T-cell (primary cell): ENCODE data around the gene EDA2R. TPM values are rescaled to one million over a fixed set of nuclear protein-coding genes. Genes with fewer than 3 reads are reported as not detected.
A peak's percentile ranks its signal among the peaks of the same experiment; 100 is the strongest.

Experiments
- ATAC-seq, 4 experiments: fragments of 200-7000 bp in 3 of 4; fragments of 150-1000 bp in 1 of 4; cut with Tn5 transposase; replicated peaks in 1 of 4; 1 replicate in 3 of 4; 2 replicates in 1 of 4; pipeline ENCODE4 v1.10.0; 2021; ENCODE audit warnings: moderate library complexity in 3 of 4, mild to moderate bottlenecking in 2 of 4, moderate number of reproducible peaks in 1 of 4
- CTCF ChIA-PET, 2 donors: fragments of 300-600 bp; sonication (Branson Sonifier 250); formaldehyde crosslinking; loops; one replicate each; lab custom pipeline; 2022; ENCODE audit warnings: antibody characterized with exemption in 2 of 2; lab: Charles Lee
- POLR2A ChIA-PET, 2 donors: fragments of 300-600 bp; sonication (Branson Sonifier 250); formaldehyde crosslinking; loops; one replicate each; lab custom pipeline; 2022; ENCODE audit warnings: antibody characterized with exemption in 2 of 2; lab: Charles Lee
- DNase-seq, 35 experiments: peaks; one replicate each; pipeline versions ENCODE4 v3.0.0 to v3.0.0-alpha.2; 2013 to 2023
- H3K27ac ChIP-seq: one replicate; pipeline ENCODE4 v1.5.1; 2013; ENCODE audit warnings: low read length
- H3K27me3 ChIP-seq, 2 experiments: replicated peaks in 1 of 2; 1 replicate in 1 of 2; 2 replicates in 1 of 2; pipeline versions ENCODE4 v1.6.1 to v1.7.0; 2013; ENCODE audit warnings: low read length in 1 of 2, mixed read lengths in 1 of 2; ENCODE audit not compliant: control insufficient read depth in 2 of 2, insufficient read depth in 2 of 2; ENCODE audit errors: extremely low read depth in 1 of 2
- H3K36me3 ChIP-seq, 2 donors: 1 replicate in 1 of 2; 2 replicates in 1 of 2; pipeline versions ENCODE4 v1.6.1 to v1.7.0; 2013; ENCODE audit warnings: low read length in 1 of 2; ENCODE audit not compliant: control insufficient read depth in 2 of 2, insufficient read depth in 1 of 2; ENCODE audit errors: extremely low read depth in 1 of 2
- H3K4me1 ChIP-seq, 2 experiments: 1 replicate in 1 of 2; 2 replicates in 1 of 2; pipeline versions ENCODE4 v1.6.1 to v1.7.0; 2013; ENCODE audit warnings: low read length in 2 of 2, mixed read lengths in 1 of 2; ENCODE audit not compliant: insufficient read depth in 2 of 2, control insufficient read depth in 1 of 2; ENCODE audit errors: extremely low read depth in 1 of 2
- H3K4me3 ChIP-seq, 2 donors: 1 replicate in 1 of 2; 2 replicates in 1 of 2; pipeline versions ENCODE4 v1.5.1 to v1.7.0; 2013; ENCODE audit warnings: mild to moderate bottlenecking in 2 of 2, low read length in 1 of 2, moderate library complexity in 1 of 2; ENCODE audit not compliant: control insufficient read depth in 1 of 2; ENCODE audit errors: extremely low read depth in 1 of 2
- H3K9me3 ChIP-seq: 2 replicates; pipeline ENCODE4 v1.7.0; 2013
- H3K27ac Mint-ChIP-seq, 2 donors: one replicate each; pipeline ENCODE4 v1.8.0; 2020 to 2021; ENCODE audit warnings: mild to moderate bottlenecking in 2 of 2, mixed read lengths in 2 of 2
- H3K27me3 Mint-ChIP-seq, 2 donors: one replicate each; pipeline ENCODE4 v1.8.0; 2021 to 2022; ENCODE audit warnings: mixed read lengths in 2 of 2
- H3K36me3 Mint-ChIP-seq: one replicate; pipeline ENCODE4 v1.8.0; 2021; ENCODE audit warnings: mixed read lengths
- H3K4me1 Mint-ChIP-seq, 3 donors: one replicate each; pipeline ENCODE4 v1.8.0; 2020 to 2022; ENCODE audit warnings: mixed read lengths in 3 of 3, mild to moderate bottlenecking in 1 of 3
- H3K4me3 Mint-ChIP-seq, 3 donors: one replicate each; pipeline ENCODE4 v1.8.0; 2020 to 2022; ENCODE audit warnings: mild to moderate bottlenecking in 3 of 3, mixed read lengths in 3 of 3, moderate library complexity in 3 of 3
- H3K9me3 Mint-ChIP-seq, 3 donors: one replicate each; pipeline ENCODE4 v1.8.0; 2020 to 2022; ENCODE audit warnings: mixed read lengths in 3 of 3
- WGBS: methylation state at CpG from one replicate; pipeline ENCODE4 v1.1.5; 2013; ENCODE audit warnings: missing lambda C conversion rate; ENCODE audit not compliant: insufficient coverage; 5-methylcytosine and 5-hydroxymethylcytosine counted together
- total RNA-seq, 35 experiments: library from RNA in 6 of 35; stranded (reverse) in 6 of 35; fragments of 120-200 nt in 1 of 35; gene quantifications; one replicate each; pipeline versions ENCODE4 v1.2.1 to v1.2.4 and lab custom pipeline; 2013 to 2026

The EDA2R gene, protein sequence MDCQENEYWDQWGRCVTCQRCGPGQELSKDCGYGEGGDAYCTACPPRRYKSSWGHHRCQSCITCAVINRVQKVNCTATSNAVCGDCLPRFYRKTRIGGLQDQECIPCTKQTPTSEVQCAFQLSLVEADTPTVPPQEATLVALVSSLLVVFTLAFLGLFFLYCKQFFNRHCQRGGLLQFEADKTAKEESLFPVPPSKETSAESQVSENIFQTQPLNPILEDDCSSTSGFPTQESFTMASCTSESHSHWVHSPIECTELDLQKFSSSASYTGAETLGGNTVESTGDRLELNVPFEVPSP
- total RNA-seq: under 1 TPM; 0.25 to 0.99 (median 0.66) TPM
- total RNA-seq (2013): 0.13 TPM
- 0 to 1.5 (median 0.37) reads per million in 29 experiments for total RNA-seq (lab: John Stamatoyannopoulos, UW)

DNA sequence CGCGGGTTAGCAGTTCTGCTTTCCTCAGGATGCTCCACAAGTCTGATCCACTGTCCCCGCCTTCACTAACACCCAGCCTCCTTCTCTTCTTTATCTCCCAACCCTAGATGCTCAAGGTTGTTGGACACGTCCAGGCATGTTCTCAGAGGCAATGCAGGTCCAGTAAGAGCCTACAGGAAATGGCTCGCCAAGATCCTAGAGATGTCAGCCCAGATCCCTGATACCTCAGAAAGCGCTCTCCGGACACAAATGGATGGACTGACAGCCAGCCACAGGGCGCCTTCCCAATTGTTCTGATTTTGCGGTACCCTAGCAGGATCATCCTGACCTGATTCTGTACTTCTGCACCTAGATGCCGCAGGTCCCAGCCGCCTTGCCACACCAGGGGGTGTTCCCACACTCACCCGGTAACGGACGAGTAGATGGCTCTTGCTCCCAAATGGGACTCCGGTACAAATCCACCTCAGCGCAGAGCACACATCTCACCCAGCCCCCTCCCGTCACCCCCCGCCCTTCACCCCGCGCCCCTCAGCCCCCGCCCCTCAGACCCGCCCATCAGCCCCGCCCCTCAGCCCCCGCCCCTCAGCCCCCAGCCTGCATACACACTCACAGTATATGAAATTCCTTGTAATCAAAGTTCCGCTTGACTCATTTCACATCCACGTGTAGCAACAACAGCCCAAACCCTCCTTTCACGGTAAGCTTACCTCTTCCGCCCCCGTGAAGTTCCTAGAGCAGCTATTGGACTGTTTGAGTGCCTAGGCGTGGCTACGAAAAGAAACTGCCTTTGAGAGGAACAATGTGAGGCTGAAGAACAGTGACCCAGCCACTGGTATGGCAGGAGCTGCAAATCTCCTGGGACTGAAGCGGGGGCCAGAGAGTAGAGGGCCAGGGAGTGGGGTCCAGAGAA is at the start of gene EDA2R:
TSS of gene EDA2R (minus strand) at position 488 of the 910 bp plus-strand sequence. CDS start 23,058 bp downstream, outside the sequence.
- ATAC-seq (peak; percentile 63 to 84 (median 80)), DNase-seq (peak in 10 of 35 experiments; percentile 1 to 28 (median 6))
- H3K36me3 Mint-ChIP-seq: no peaks in the 10 kb centered on the region
- H3K9me3 ChIP-seq: no peaks in the 10 kb centered on the region
- peak within 1 kb of the TSS in 1 of 2 donors; percentile 31 for H3K27ac Mint-ChIP-seq
- 12% methylated on average over 10 of the region's 32 CpGs for WGBS
- H3K4me3 Mint-ChIP-seq: peak within 1 kb of the TSS; percentile 60 to 70 (median 63)
- H3K4me1 Mint-ChIP-seq: peaks cover 7 to 14% (median 7%) of the 10 kb centered on the region in 3 donors
- H3K4me3 ChIP-seq: peak within 1 kb of the TSS in 1 of 2 donors; percentile 15
- ChIA-PET POLR2A (no interaction called here), CTCF (no interaction called here)
- H3K4me1 ChIP-seq: peaks cover 0 to 6% of the 10 kb centered on the region in 2 experiments
- no peaks in the 10 kb centered on the region for H3K9me3 Mint-ChIP-seq
- H3K27ac ChIP-seq: no peak within 1 kb of the TSS
- H3K27me3 Mint-ChIP-seq: peaks cover 0 to 21% of the 10 kb centered on the region in 2 donors
- H3K27me3 ChIP-seq: peaks cover 0 to 5% of the 10 kb centered on the region in 2 experiments
- H3K36me3 ChIP-seq: no peaks in the 10 kb centered on the region

DNA sequence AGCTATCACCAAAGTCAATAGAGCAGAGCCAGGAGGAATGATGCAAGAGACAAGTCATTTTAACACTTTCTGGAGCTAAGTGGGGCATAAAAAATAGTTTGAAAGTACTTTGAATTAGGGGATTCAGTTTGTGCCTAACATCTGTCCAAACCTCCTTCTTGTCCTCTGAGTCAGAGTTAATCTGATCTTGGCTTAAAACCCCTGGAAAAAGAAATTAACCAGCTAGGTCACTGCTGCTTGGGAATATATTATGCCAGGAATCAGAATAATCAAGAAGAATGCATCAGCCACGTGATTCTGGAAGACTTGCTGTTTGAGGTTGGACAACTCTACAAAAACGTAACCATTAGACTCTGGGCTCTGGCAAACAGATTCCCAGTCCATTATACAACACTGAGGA is 45.3 kb upstream of the EDA2R start:
- Mint-ChIP-seq H3K27ac (no peak overlapping the region), H3K9me3 (no peaks in the 10 kb centered on the region), H3K27me3 (peaks cover 2 to 8% of the 10 kb centered on the region in 2 donors), H3K4me3 (no peak overlapping the region), H3K4me1 (no peaks in the 10 kb centered on the region), H3K36me3 (no peaks in the 10 kb centered on the region)
- Histone ChIP-seq H3K9me3 (no peaks in the 10 kb centered on the region), H3K4me3 (no peak overlapping the region), H3K36me3 (no peaks in the 10 kb centered on the region), H3K27me3 (no peaks in the 10 kb centered on the region), H3K4me1 (no peaks in the 10 kb centered on the region), H3K27ac (no peak overlapping the region)
- CTCF ChIA-PET: no interaction called here
- no peak for ATAC-seq
- WGBS: no CpG with 5 or more reads among the region's 2 CpGs
- no peak for DNase-seq
- POLR2A ChIA-PET: no interaction called here

DNA sequence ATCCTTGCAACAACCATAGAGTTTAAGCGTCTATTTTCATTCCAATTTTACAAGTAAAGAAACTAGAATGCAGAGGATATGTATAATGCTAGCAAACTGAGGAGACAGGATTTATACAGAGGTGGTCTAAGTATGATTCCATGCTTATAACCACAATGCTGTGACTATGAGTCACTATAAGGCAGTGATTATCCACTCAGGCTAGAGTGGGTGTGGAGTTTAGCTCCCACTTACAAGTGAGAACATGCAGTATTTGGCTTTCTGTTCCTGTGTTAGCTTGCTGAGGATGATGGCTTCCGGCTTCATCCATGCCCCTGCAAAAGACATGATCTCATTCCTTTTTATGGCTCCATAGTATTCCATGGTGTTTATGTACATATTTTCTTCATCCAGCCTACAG is 41.6 kb upstream of the EDA2R start:
- Mint-ChIP-seq H3K27ac (no peak overlapping the region), H3K9me3 (no peaks in the 10 kb centered on the region), H3K36me3 (no peaks in the 10 kb centered on the region), H3K27me3 (peaks cover 2 to 17% of the 10 kb centered on the region in 2 donors), H3K4me3 (no peak overlapping the region), H3K4me1 (no peaks in the 10 kb centered on the region)
- H3K27ac ChIP-seq: no peak overlapping the region
- no peaks in the 10 kb centered on the region for H3K9me3 ChIP-seq
- no peak overlapping the region for H3K4me3 ChIP-seq
- ChIA-PET CTCF (no interaction called here), POLR2A (no interaction called here)
- ATAC-seq: no peak
- no peaks in the 10 kb centered on the region for H3K4me1 ChIP-seq
- WGBS: no CpG with 5 or more reads among the region's 2 CpGs
- no peaks in the 10 kb centered on the region for H3K27me3 ChIP-seq
- no peaks in the 10 kb centered on the region for H3K36me3 ChIP-seq
- no peak for DNase-seq

DNA sequence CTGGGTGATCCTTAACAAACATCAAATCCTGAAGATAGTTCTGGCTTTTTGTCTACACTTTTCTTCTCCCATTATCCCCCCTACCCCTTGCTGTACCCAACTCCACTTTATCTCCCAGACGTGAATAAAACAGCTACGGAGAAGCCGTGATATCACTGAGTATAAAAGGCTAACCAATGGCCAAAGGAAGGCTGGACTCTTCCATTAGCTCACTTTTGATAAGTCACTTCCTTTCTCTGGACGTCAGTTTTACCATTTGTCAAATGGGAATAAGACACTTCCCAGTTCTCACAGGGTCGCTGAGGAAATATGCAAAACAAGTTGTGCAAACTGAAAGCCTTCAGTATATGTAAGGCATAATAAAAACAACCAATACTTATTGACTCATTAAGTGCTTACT is 38.6 kb upstream of the EDA2R start:
- CTCF ChIA-PET: no interaction called here
- H3K4me1 Mint-ChIP-seq: no peaks in the 10 kb centered on the region
- Histone ChIP-seq H3K36me3 (no peaks in the 10 kb centered on the region), H3K4me3 (no peak overlapping the region), H3K4me1 (no peaks in the 10 kb centered on the region), H3K27me3 (no peaks in the 10 kb centered on the region), H3K9me3 (no peaks in the 10 kb centered on the region), H3K27ac (no peak overlapping the region)
- H3K27ac Mint-ChIP-seq: no peak overlapping the region
- ATAC-seq (no peak), DNase-seq (no peak)
- no peak overlapping the region for H3K4me3 Mint-ChIP-seq
- H3K9me3 Mint-ChIP-seq: no peaks in the 10 kb centered on the region
- no peaks in the 10 kb centered on the region for H3K36me3 Mint-ChIP-seq
- POLR2A ChIA-PET: no interaction called here
- peaks cover 2 to 9% of the 10 kb centered on the region in 2 donors for H3K27me3 Mint-ChIP-seq
- no CpG with 5 or more reads among the region's 5 CpGs for WGBS

DNA sequence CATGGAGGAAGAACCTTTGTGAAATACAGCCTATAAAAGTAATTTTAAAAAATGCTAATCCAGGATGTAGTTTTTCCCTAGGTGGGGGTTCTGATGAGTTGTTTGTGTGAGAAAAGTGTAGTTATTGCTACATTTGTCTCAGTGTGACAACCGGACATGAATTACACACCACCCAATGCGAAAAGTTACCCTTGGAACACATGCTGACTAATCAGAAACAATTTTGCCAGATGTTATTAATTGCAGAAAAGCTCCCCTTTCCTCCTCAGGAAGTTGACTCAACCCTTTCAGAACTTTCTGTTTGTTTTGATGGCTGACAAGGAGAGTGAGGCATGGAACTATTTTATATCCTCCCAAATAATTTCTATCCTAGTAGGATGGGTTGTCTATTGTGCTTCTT is 38.1 kb upstream of the EDA2R start:
- H3K4me1 Mint-ChIP-seq: no peaks in the 10 kb centered on the region
- ATAC-seq: no peak
- POLR2A ChIA-PET: no interaction called here

DNA sequence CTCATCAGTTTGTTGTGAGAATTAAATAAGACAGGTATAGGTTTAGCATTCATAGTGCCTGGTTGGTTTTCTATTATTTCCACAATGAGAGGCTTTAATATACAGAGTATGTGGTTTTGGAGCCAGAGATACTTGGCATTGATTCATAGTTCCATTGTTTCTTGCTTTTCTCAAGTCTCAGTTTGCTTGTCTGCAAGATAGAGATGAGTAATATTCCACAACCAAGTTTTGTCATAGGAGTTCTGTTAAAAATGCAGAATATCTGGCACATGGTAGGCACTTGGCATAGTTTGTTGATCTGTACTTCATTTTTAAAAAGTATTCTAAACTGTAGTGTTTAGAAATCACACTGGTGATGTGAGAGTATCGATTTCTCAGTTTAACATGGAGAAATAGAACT is 37.5 kb upstream of the EDA2R start:
- H3K4me3 Mint-ChIP-seq: no peak overlapping the region
- peaks cover 0 to 5% (median 0%) of the 10 kb centered on the region in 3 donors for H3K9me3 Mint-ChIP-seq
- no peaks in the 10 kb centered on the region for H3K9me3 ChIP-seq
- no peaks in the 10 kb centered on the region for H3K36me3 Mint-ChIP-seq
- POLR2A ChIA-PET: no interaction called here
- no peaks in the 10 kb centered on the region for H3K4me1 ChIP-seq
- CTCF ChIA-PET: no interaction called here
- no peaks in the 10 kb centered on the region for H3K4me1 Mint-ChIP-seq
- H3K27ac Mint-ChIP-seq: no peak overlapping the region
- WGBS: 11% methylated on average over 1 of the region's 1 CpG
- no peaks in the 10 kb centered on the region for H3K27me3 ChIP-seq
- DNase-seq (no peak), ATAC-seq (no peak)
- H3K27ac ChIP-seq: no peak overlapping the region
- no peaks in the 10 kb centered on the region for H3K36me3 ChIP-seq
- peaks cover 2 to 9% of the 10 kb centered on the region in 2 donors for H3K27me3 Mint-ChIP-seq
- H3K4me3 ChIP-seq: no peak overlapping the region

More for the DNA sequence above, 38.1 kb upstream of the EDA2R start:
- no peak for DNase-seq
- H3K9me3 ChIP-seq: no peaks in the 10 kb centered on the region
- H3K27ac Mint-ChIP-seq: no peak overlapping the region
- peaks cover 2 to 9% of the 10 kb centered on the region in 2 donors for H3K27me3 Mint-ChIP-seq
- no peak overlapping the region for H3K27ac ChIP-seq
- H3K4me1 ChIP-seq: no peaks in the 10 kb centered on the region
- no peaks in the 10 kb centered on the region for H3K27me3 ChIP-seq
- CTCF ChIA-PET: no interaction called here
- no peak overlapping the region for H3K4me3 ChIP-seq
- H3K9me3 Mint-ChIP-seq: peaks cover 0 to 1% (median 0%) of the 10 kb centered on the region in 3 donors
- no CpG with 5 or more reads among the region's 2 CpGs for WGBS
- no peaks in the 10 kb centered on the region for H3K36me3 ChIP-seq
- H3K4me3 Mint-ChIP-seq: no peak overlapping the region
- no peaks in the 10 kb centered on the region for H3K36me3 Mint-ChIP-seq
